GM12864 (cell line): ENCODE data around the gene DERA.
"Not testable (repeated sequence)": the region's sequence is repeated elsewhere in the genome, so short reads cannot be mapped to it uniquely, and the experiment has no call there.

Experiments
- DNase-seq: peaks from one replicate; pipeline ENCODE4 v3.0.0-alpha.2; 2011; ENCODE audit warnings: low read depth
- H3K4me3 ChIP-seq: 2 replicates; pipeline ENCODE4 v1.5.1; 2011; ENCODE audit warnings: mild to moderate bottlenecking, low read depth, low read length, control low read depth
- CTCF ChIP-seq: IDR thresholded peaks from 2 replicates; pipeline ENCODE4 v1.5.1; 2011; ENCODE audit warnings: low read depth, mild to moderate bottlenecking, moderate library complexity, low read length, control low read depth, inconsistent platforms; ENCODE audit errors: missing control alignments

Gene DERA

GRCh38 chr12:16046266-16046665 is 135.1 kb downstream of the DERA start:
- no peak overlapping the region for H3K4me3 ChIP-seq
- TF ChIP-seq CTCF: no peak
- no peak for DNase-seq

GRCh38 chr12:16048511-16048910 is 137.4 kb downstream of the DERA start:
- no peak overlapping the region for H3K4me3 ChIP-seq
- DNase-seq: no peak
- no peak for TF ChIP-seq CTCF

GRCh38 chr12:16056910-16057309 is 145.8 kb downstream of the DERA start:
- no peak for TF ChIP-seq CTCF
- no peak for DNase-seq
- no peak overlapping the region for H3K4me3 ChIP-seq

GRCh38 chr12:16057351-16057751 is 146.2 kb downstream of the DERA start:
- DNase-seq, H3K4me3 ChIP-seq: not testable (repeated sequence)

- DNase-seq: no peak
- H3K4me3 ChIP-seq: no peak overlapping the region
- no peak for TF ChIP-seq CTCF
Observed at GRCh38 chr12:16062611-16063010, 151.5 kb downstream of the DERA start.

- H3K4me3 ChIP-seq: no peak overlapping the region
- DNase-seq: no peak
- no peak for TF ChIP-seq CTCF
Observed at GRCh38 chr12:16063726-16064125, 152.6 kb downstream of the DERA start.

- no peak overlapping the region for H3K4me3 ChIP-seq
- DNase-seq: no peak
- no peak for TF ChIP-seq CTCF
Observed at GRCh38 chr12:16070113-16070512, 159.0 kb downstream of the DERA start.

- no peak for TF ChIP-seq CTCF
- no peak overlapping the region for H3K4me3 ChIP-seq
- DNase-seq: no peak
Observed at GRCh38 chr12:16072678-16073077, 161.5 kb downstream of the DERA start.
